Pons (tissue), 1 donor: ENCODE measurements around the gene SDHAF4.
"Not testable (repeated sequence)": the region's sequence is repeated elsewhere in the genome, so short reads cannot be mapped to it uniquely, and the experiment has no call there.

Source experiments
- DNase-seq: peaks from one replicate; pipeline ENCODE4 v3.0.0-alpha.2; 2016; ENCODE audit warnings: low spot score

SDHAF4 gene

GRCh38 chr6:70592391-70593117 is 25.8 kb downstream of the SDHAF4 start:
- no peak for DNase-seq

DNA sequence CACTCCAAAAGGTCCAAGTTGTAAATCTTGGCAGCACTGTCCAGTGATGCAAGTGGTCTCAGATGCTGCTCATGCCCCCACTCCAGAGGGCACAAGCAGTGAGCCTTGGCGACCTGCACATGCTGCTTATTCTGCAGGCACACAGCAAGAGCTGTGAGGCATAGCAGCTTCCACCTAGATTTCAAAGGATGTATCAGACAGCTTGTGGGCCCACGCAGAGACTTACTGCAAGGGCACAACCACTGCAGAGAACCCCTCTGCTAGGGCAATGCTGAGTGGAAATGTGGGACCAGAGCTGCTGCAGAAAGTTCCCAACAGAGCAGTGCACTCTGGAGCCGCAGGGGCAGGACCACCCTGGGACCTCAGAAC is 26.4 kb downstream of the SDHAF4 start:
- no peak for DNase-seq

GRCh38 chr6:70599187-70599586 is 32.5 kb downstream of the SDHAF4 start:
- DNase-seq, result no peak

GRCh38 chr6:70601014-70601413 is 34.3 kb downstream of the SDHAF4 start:
- DNase-seq, result no peak

DNA sequence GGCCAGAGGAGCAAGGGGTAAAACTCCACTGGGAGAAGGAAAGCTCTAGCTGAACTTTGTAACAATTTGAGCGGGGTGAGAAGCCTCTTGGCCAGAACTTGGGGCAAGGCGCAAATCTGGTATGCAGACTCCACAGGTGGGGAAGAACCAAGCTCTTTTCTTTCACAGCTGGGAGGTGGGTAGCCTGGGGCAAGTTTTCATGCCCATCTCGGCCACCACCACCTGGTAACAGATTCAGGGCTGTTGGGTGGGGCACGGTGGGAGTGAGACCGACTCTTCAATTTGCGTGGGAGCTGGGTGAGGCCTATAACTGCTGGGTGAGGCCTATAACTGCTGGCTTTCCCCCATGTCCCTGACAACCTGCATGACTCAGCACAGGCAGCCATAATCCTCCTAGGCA is 37.5 kb downstream of the SDHAF4 start:
- no peak for DNase-seq

GRCh38 chr6:70607371-70607770 is 40.6 kb downstream of the SDHAF4 start:
- DNase-seq, result not testable (repeated sequence)

DNA sequence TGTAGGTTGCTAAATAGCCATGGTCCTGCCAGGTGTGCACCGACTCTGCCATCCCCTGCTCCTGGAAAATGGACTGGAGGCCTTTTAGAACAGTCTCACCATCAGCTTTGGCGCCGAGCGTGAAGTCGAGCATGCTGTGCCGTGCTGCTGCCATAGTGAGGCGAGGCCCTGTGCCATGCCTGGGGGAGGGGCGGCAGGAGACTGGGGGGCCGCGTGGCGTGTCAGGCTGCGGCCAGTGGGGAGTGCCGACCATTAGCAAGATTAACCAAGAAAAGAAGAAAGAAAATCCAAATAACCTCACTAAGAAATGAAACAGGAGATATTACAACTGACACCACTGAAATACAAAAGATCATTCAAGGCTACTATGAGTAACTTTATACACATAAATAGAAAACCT is 42.5 kb downstream of the SDHAF4 start:
- not testable (repeated sequence) for DNase-seq

DNA sequence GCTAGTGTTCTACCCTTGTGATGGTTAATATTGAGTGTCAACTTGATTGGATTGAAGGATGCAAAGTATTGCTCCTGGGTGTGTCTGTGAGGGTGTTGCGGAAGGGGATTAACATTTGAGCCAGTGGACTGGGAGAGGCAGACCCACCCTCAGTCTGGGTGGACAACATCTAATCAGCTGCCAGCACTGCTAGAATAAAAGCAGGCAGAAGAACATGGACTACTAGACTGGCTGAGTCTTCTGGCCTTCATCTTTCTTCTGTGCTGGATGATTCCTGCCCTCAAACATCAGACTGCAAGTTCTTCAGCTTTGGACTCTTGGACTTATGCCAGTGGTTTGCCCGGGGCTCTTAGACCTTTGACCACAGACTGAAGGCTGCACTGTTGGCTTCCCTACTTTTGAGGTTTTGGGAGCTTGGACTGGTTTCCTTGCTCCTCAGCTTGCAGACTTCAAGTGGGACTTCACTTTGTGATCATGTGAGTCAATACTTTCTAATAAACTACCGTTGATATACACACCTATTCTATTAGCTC is 50.1 kb downstream of the SDHAF4 start:
- DNase-seq, result no peak

GRCh38 chr6:70620746-70621145 is 54.0 kb downstream of the SDHAF4 start:
- no peak for DNase-seq

GRCh38 chr6:70622461-70622860 is 55.7 kb downstream of the SDHAF4 start:
- DNase-seq, result no peak

DNA sequence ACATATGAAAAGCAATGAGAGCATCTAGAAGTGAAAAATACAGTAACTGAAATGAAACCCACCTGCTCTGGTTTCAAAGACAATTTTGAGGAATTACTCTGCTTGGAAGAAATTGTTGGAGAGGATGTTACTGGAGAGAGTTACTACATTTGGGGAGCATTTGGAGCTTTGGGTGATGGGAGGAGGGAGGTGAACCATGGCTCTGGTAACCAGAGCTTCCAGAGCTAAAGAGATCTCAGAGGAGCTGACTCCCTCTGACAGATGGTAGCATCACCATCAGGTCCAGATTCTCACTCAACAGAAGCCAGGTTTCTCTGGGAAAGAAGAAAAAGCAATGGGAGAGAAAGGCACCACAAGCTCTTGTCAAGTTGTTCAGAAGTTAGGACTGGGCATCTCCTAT is 58.7 kb downstream of the SDHAF4 start:
- no peak for DNase-seq

DNA sequence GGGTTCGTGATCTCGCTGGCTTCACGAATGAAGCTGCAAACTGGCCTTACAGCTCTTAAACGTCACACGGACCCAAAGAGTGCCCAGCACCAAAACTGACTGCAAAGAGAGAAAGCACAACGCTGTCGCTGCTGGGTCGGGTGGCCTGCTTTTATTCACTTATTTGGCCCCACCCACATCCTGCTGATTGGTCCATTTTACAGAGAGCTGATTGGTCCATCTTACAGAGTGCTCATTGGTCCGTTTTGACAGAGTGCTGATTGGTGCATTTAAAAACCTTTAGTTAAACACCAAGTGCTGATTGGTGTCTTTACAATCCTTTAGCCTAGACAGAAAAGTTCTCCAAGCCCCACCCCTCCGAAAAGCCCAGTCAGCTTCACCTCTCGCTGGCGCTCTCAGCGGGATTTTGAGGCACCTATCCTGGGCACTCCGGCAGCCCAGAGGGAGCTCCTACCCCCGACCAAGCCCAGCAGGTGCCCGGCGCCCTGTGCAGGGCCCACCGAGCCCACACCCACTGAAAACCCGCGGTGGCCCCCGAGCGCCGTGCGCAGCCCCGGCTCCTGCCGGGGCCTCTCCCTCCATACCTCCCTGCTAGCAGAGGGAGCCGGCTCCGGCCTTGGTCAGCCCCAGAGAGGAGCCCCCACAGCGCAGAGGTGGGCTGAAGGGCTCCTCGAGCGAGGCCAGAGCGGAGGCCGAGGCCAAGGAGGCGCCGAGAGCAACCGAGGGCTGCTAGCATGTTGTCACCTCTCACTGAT is 60.9 kb downstream of the SDHAF4 start:
- no peak for DNase-seq

GRCh38 chr6:70629929-70630328 is 63.2 kb downstream of the SDHAF4 start:
- DNase-seq, result no peak

- DNase-seq, result no peak
These were observed 67.1 kb downstream of the SDHAF4 start for GRCh38 chr6:70633870-70634269.

GRCh38 chr6:70636596-70636995 is 69.9 kb downstream of the SDHAF4 start:
- no peak for DNase-seq

DNA sequence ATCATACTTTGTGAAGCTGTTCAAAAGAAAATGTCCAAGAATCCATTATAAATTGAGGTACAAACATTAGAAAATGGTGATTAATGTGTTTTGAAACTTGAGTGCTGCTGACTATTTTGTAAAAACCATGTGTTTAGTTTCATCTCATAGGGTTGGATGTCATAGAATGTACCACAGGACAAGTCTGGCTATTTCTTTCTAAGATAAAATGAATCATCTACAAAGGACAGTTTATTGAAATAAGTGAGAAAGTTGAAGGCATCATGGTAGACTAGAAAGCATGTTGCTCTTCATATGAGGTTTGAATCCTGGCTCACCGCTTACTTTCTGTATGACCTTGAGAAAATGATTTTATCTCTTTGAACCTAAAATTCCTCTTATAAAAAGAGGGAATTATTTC is 71.7 kb downstream of the SDHAF4 start:
- DNase-seq, result no peak
